Activated CD8-positive, alpha-beta T cell treated with anti-CD3 and anti-CD28 coated beads for 36 hours (primary cell): ENCODE results near the gene FSCN2. TPM values are rescaled to one million over a fixed set of nuclear protein-coding genes. Genes with fewer than 3 reads are reported as not detected.
A peak's percentile ranks its signal among the peaks of the same experiment; 100 is the strongest.

Source experiments
- ATAC-seq: fragments of 200-7000 bp; cut with Tn5 transposase; one replicate; pipeline ENCODE4 v1.10.0; 2021; ENCODE audit warnings: mild to moderate bottlenecking, moderate library complexity
- CTCF ChIA-PET: fragments of 350-600 bp; sonication (Branson Sonifier 250); formaldehyde crosslinking; loops from one replicate; lab custom pipeline; 2021; ENCODE audit warnings: antibody characterized with exemption; lab: Charles Lee
- POLR2A ChIA-PET: fragments of 350-600 bp; sonication (Branson Sonifier 250); formaldehyde crosslinking; loops from one replicate; lab custom pipeline; 2021; ENCODE audit warnings: antibody characterized with exemption; lab: Charles Lee
- DNase-seq: peaks from one replicate; pipeline ENCODE4 v3.0.0-alpha.2; 2020
- H3K27ac Mint-ChIP-seq: one replicate; pipeline ENCODE4 v1.8.0; 2021; ENCODE audit warnings: mild to moderate bottlenecking, mixed read lengths
- H3K27me3 Mint-ChIP-seq: one replicate; pipeline ENCODE4 v1.8.0; 2021; ENCODE audit warnings: mixed read lengths
- H3K36me3 Mint-ChIP-seq: one replicate; pipeline ENCODE4 v1.8.0; 2021; ENCODE audit warnings: low read depth, mixed read lengths
- H3K4me1 Mint-ChIP-seq: one replicate; pipeline ENCODE4 v1.8.0; 2021; ENCODE audit warnings: low read depth, mixed read lengths
- H3K4me3 Mint-ChIP-seq: one replicate; pipeline ENCODE4 v1.8.0; 2021; ENCODE audit warnings: mild to moderate bottlenecking, moderate library complexity, mixed read lengths
- H3K9me3 Mint-ChIP-seq: one replicate; pipeline ENCODE4 v1.8.0; 2021; ENCODE audit warnings: mixed read lengths
- CTCF ChIP-seq: fragments of 200-600 bp; IDR thresholded peaks from one replicate; pipeline ENCODE4 v1.8.0; 2022; ENCODE audit warnings: antibody characterized with exemption, mild to moderate bottlenecking
- intact Hi-C: fragments of 100-400 bp; cut with micrococcal nuclease; formaldehyde crosslinking; loops from one replicate; pipeline ENCODE4 v1.10.0; 2022
- total RNA-seq, 2 experiments: library from RNA; stranded (reverse); gene quantifications; one replicate each; pipeline ENCODE4 v1.2.3, GENCODE V29; 2021

The FSCN2 gene
- under 1 TPM in 1 of 2 experiments, not detected in 1; 0.32 TPM for total RNA-seq

DNA sequence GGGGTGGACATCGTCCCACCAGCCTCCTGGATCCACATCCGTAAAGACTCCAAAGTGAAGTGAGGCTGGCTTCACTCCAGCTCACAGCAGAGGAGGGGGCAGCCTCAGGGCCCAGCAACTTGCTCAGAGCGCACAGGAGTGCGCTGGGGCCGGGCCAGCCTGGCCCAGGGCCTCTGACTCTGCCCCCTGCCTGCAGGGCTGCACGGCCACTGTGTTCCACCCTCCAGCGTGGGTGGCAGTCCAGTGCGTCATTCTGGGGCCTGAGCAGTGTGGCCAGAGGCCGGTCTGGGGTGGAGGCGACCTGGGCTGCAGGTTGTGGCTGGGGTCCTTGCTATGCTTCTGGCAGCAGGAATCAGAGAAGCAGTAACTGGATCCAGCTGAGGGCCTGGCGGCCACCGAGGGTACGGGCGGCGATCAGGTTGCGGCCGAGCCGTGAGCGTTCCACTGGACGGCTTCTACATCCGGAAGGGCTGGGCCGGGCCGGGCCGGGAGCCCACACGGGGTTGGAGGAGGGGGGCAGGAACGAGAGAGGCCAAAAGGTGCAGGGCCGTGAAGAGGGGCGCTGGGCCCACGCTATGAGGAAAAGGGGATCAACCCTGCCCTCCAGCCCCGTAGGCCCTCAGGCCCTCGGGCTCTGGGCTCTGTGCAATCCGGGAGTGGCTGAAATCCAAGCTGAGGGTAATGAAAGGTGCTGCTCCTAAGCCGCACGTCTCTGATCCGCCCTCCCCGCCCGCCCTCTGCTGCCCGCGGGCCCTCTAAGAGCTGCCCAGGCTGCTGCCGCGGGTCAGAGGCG is at the start of gene FSCN2:
TSS of gene FSCN2 (plus strand) at position 787 of the 793 bp plus-strand sequence. CDS start 155 bp downstream, outside the sequence.
- POLR2A ChIA-PET = no interaction called here

GRCh38 chr17:81479175-81480071 is 48.8 kb upstream of the FSCN2 start:
- Mint-ChIP-seq H3K4me1 (peaks cover 17% of the 10 kb centered on the region), H3K9me3 (no peaks in the 10 kb centered on the region), H3K4me3 (no peak overlapping the region), H3K36me3 (no peaks in the 10 kb centered on the region), H3K27me3 (peaks cover 19% of the 10 kb centered on the region), H3K27ac (no peak overlapping the region)
- POLR2A ChIA-PET = interaction anchor here (1.1 kb wide), 1 partner anchor 22 kb away, joined by 3 read pairs; no protein-coding TSS in a partner anchor
- intact Hi-C loops = loop anchor here (5.0 to 10.0 kb wide), 2 partner anchors 185 to 227 kb away; partner anchors contain the start of gene SLC38A10
- ATAC-seq (no peak), DNase-seq (no peak)
- CTCF ChIA-PET = no interaction called here
- no peak for TF ChIP-seq CTCF

More for the DNA sequence above, at the start of gene FSCN2:
- no peaks in the 10 kb centered on the region for H3K36me3 Mint-ChIP-seq
- ATAC-seq (no peak), DNase-seq (no peak)
- H3K27ac Mint-ChIP-seq = no peak within 1 kb of the TSS
- H3K27me3 Mint-ChIP-seq = peaks cover 5% of the 10 kb centered on the region
- no peak within 1 kb of the TSS for H3K4me3 Mint-ChIP-seq
- CTCF ChIA-PET = no interaction called here
- no peaks in the 10 kb centered on the region for H3K4me1 Mint-ChIP-seq
- TF ChIP-seq CTCF = no peak
- H3K9me3 Mint-ChIP-seq = no peaks in the 10 kb centered on the region
- intact Hi-C loops = no loop called here

GRCh38 chr17:81480140-81481072 is 47.8 kb upstream of the FSCN2 start:
- DNase-seq = no peak
- Mint-ChIP-seq H3K4me1 (peaks cover 17% of the 10 kb centered on the region), H3K9me3 (no peaks in the 10 kb centered on the region), H3K27ac (no peak overlapping the region), H3K4me3 (no peak overlapping the region), H3K27me3 (peaks cover 19% of the 10 kb centered on the region), H3K36me3 (no peaks in the 10 kb centered on the region)
- ATAC-seq = no peak
- intact Hi-C loops = loop anchor here (5.0 to 10.0 kb wide), 2 partner anchors 186 to 228 kb away; partner anchors contain the start of gene SLC38A10
- no peak for TF ChIP-seq CTCF
- ChIA-PET POLR2A (no interaction called here), CTCF (no interaction called here)

DNA sequence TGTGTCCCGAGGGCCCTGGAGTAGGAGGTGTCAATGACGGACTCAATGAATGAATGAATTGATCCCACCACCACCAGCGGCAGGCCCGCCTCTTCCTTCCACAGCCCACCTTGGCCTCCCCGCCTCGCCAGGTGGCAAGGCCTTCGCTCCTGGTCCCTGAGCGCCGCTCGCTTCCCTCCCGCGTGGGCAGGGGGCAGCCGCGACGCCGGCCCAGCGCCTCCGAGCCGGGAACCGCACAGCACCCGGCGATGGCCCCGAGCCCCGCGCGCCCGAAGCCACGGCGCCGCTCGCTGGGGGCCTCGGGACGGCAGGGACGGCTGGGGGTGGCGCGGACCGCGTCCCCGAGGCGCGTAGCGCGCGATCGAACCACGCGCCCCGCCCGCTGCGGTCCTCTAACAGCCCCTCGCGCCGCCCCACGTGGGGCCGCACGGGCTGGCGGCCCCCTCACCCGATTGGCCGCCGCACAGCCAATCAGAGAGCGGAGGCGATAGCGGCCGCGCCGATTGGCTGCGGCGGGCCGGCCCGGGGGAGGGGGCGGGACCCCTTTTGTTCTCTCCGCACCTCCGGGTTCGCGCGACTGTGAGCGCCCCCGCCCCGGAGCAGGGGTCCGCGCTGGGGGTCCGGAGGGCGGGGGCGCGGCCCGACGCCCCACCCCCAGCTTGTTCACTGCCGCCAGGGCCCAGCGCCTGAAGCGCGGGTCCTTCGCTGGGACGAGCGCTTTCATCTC is 46.9 kb upstream of the FSCN2 start:
- ChIA-PET POLR2A (interaction anchor here (1.0 to 2.9 kb wide), 2 partner anchors 29 to 37 kb away, joined by 3 to 8 read pairs; no protein-coding TSS in a partner anchor), CTCF (interaction anchor here (4.3 kb wide), 1 partner anchor 189 kb away, joined by 47 read pairs; no protein-coding TSS in a partner anchor)
- Mint-ChIP-seq H3K27ac (no peak overlapping the region), H3K4me3 (peak overlapping the region; percentile 55), H3K36me3 (no peaks in the 10 kb centered on the region), H3K27me3 (peaks cover 23% of the 10 kb centered on the region), H3K4me1 (peaks cover 21% of the 10 kb centered on the region), H3K9me3 (no peaks in the 10 kb centered on the region)
- intact Hi-C loops = loop anchor here (5.0 to 10.0 kb wide), 2 partner anchors 186 to 229 kb away; partner anchors contain the start of gene SLC38A10
- DNase-seq (peak; percentile 51), ATAC-seq (peak; percentile 25)
- TF ChIP-seq CTCF = no peak
